ENCODE data around the gene MOSPD3.

- TF ChIP-seq BACH1 (IDR thresholded peaks at IDR 0.05; ENCODE audit: low read length) (no peak), SRF (IDR thresholded peaks at IDR 0.05; ENCODE audit: low read depth, low read length) (no peak), SIX5 (IDR thresholded peaks at IDR 0.05; ENCODE audit: low read depth, low read length) (no peak), EP300 (IDR thresholded peaks at IDR 0.05; ENCODE audit: borderline replicate concordance in 1 of 2, low read depth in 2 of 2, low read length in 2 of 2) (no peak), POU5F1 (IDR thresholded peaks at IDR 0.05; ENCODE audit: low read depth, low read length) (no peak), TAF1 (IDR thresholded peaks at IDR 0.05; ENCODE audit: low read depth, low read length) (no peak)
These were observed 39.2 kb upstream of the MOSPD3 start for GRCh38 chr7:100572949-100573675.
